SW480 (cell line): ENCODE results near the gene KIF17.
"Not testable (repeated sequence)": the region's sequence is repeated elsewhere in the genome, so short reads cannot be mapped to it uniquely, and the experiment has no call there.

Experiments
- DNase-seq: peaks from one replicate; pipeline ENCODE4 v3.0.0-alpha.2; 2016; ENCODE audit warnings: low spot score

The KIF17 gene

GRCh38 chr1:20727746-20728316 lies 10.0 kb upstream of the KIF17 start:
- DNase-seq, result no peak

- DNase-seq, result no peak
Observed at GRCh38 chr1:20726932-20727745, 9.3 kb upstream of the KIF17 start.

- no peak for DNase-seq
Observed at GRCh38 chr1:20726118-20726911, 8.5 kb upstream of the KIF17 start.

- no peak for DNase-seq
Observed at GRCh38 chr1:20725189-20726117, 7.6 kb upstream of the KIF17 start.

DNA sequence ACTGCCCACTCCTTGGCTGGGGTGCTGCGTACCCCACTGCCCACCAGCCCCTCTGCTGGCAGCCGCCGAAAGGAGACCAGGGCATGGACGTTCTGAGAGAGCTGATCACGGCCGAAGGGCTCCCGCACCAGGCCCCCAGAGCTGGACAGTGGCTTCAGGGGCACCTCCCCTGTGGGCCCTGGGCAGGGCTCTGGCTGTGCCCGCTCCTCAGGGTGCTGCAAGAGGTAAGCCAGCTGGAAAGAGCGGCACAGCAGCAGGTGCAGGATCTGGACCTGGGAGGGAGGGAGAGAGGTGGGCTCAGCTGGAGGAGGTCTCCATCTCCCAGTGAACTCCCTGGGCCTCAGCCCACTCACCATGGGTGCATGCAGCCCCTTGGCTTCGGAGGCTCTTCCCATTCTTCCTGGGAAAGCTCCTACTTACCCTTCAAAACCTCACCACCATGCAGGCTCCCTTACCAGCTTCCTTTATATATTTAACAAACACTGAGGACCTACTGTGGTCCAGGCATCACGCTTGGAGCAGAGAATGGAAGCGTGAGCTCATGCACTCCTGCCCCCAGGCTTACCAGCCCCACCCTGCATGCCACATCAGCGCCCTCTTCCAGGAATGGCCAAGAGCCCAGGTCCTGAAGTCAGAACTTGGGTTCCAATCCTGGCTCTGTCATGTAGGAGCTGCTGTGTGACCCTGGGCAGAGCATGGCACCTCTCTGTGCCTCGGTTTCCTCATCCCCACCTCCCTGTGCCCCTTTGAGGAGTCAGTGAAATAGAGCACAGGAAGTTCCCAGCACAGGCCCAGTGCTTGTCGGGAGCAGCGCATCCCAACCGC lies 6.8 kb upstream of the KIF17 start:
- no peak for DNase-seq

DNA sequence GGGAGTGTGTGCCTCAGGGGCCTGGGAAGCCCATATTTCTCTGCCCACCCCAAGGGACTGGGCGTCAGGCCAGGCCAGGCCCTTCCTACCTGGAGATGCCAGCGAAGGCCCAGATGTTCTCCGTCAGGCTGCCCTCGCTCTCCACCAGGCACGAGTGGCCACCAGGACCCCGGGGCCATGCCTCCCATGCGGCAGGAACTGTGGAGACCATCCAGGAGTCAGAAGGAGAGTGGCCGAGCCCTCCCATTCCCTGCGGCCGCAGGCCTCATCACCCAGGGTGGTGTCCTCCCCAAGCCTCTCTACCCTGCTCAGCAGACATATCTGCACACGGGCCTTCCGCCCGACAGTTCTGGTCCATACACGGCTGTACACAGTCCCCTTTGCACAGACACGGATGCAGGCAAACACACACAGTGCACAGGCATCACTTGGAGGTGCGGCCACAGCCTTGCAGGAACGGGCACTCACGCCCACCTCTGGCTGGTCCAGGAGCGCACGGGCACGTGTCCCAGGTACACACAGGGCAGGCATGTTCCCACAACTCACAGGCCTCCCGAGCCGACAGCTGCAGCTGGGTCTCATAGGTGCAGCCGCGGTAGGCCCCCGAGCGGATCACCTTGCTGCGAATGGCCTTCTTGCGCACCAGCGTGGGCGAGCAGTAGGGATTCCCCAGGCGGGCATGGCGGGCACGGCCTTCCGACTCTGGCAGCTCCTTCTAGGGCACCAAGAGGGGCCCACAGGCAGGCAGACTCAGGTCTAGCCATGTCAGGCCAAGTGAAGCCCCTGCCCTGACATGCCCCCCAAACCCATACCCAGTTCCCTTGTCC lies 5.9 kb upstream of the KIF17 start:
- DNase-seq, result no peak

DNA sequence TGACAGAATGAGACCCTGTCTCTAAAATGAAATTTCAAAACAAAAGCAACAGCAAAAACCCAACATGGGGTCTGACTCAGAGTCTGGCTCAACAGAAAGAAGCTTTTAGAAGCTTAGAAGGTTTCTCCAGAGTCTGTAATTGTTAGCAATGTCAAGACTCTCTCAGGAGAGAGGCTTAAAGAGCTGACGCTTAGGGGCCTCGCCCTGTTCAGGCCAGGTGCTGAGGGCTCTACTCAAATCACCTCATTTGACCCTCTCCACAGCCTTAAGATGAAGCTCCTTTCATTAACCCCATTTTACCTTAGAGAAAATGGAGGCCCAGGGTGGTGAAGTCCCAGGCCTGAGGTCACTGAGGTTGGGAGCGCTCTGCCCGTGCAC lies 5.3 kb upstream of the KIF17 start:
- no peak for DNase-seq

GRCh38 chr1:20721117-20722061 lies 3.6 kb upstream of the KIF17 start:
- DNase-seq, result no peak

DNA sequence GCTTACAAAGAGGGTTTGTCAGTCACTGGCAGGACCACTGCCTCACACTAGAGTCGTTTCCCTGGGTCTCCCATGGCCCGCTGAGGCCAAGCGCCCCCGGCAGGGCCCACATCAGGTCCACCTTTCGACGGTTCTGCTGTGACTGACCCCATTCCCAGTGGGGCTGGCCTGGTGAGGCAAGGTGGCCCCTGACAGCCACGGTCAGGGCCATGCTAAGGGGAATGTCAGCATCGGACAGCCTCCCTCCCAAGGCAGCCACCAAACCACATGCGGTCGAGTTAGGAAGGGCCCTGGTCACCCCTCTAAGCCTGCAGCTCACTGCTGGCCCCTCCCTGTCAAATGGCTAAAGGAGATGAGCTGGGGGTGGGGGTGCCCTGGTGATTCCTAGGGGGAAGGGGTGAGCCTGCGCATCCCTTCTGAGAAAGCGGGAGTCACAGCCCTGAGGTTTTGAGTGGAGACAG lies 2.9 kb upstream of the KIF17 start:
- no peak for DNase-seq

GRCh38 chr1:20719871-20720620 lies 2.2 kb upstream of the KIF17 start:
- DNase-seq, result no peak

DNA sequence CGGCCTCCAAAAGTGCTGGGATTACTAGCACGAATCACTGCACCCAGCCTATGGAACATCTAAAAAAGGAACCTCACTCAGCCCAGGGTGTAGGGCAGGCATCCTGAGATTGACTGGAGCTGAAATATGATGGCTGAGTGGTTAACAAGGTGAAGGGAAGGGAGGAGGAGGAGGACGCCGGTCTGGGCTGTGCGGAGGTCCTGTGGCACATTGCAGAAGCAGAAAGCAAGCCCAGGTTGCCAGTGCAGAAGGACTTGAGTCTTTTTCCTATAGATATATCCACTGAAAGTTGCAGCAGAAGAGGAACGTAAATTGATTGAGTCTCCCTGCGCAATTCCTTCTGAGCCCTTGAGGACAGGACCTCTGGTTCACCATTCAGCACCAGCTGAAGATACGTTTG lies 1.5 kb upstream of the KIF17 start:
- no peak for DNase-seq

DNA sequence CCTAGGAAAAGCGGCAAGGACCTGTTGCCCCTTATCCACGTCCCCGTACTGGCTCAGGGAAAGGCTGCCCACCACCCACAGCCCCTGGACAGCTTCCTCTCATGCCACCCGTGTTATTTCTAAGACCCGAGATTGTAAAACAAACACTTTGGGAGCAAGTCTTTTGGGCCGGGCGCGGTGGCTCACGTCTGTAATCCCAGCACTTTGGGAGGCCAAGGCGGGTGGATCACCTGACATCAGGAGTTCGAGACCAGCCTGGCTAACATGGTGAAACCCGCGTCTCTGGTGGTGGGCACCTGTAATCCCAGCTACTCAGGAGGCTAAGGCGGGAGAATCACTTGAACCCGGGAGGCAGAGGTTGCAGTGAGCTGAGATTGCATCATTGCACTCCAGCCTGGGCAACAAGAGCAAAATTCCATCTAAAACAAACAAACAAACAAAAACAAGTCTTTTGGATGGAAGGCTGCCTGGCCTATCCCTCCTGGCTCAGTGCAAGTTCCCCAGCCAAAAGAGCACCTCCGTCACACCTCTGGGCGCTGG lies 606 bp upstream of the KIF17 start:
- not testable (repeated sequence) for DNase-seq

DNA sequence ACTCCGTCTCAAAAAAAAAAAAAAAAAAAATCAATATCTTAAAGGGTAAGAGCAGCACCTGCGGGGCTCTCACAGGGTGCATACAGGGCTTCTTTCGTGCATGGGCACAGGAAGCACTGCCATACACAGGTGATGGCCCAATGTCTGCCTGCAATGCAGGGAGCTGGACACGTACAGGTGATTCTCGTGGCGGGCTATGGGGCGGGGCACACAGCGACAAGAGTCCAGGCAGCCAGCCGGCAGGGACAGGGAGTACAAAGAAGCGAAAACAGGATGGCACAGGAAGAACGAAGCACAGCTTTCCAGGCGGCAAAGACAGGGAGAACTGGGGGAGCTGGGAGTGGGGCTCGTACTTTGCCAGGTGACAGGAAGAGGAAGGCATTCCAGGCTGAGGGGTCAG lies 1.6 kb downstream of the KIF17 start:
- no peak for DNase-seq

DNA sequence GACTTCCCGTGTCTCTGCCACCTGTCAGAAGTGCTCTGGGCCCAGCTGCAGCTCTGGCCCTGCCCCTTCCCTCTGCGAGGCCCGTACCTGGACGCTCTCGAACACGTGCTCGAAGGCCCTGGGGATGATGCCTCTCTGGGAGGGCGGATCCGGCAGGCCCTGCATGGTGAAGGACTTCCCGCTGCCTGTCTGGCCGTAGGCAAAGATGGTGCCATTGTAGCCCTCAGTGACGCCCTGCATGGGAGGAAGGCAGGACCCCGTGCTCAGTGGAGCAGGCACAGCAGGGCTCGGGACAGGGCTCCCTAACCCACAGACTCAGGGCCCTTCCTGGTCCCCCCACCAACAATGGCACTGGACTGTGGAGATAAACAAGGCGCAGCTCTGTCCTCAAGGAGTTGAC lies 2.4 kb downstream of the KIF17 start:
- no peak for DNase-seq

DNA sequence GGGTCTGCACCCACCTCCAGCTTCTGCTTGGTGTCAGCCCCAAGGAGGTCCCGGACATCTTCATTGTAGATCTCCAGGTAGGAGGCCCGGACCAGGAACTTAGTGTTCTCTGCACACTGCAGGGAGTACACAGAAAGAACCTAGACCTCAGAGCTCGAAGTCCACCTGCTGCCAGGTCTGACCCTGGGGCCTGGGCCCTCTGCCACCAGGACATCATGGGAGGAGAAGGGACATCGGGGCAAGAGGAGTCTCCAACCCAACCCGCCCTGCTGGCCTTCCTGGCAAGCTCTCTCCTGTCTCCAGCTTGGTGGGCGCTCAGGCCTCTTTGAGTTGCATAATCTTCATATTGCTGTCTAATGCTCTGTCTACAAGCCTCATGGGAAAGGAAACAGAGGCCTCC lies 4.4 kb downstream of the KIF17 start:
- DNase-seq, result no peak

GRCh38 chr1:20712215-20712577 lies 5.6 kb downstream of the KIF17 start:
- no peak for DNase-seq

DNA sequence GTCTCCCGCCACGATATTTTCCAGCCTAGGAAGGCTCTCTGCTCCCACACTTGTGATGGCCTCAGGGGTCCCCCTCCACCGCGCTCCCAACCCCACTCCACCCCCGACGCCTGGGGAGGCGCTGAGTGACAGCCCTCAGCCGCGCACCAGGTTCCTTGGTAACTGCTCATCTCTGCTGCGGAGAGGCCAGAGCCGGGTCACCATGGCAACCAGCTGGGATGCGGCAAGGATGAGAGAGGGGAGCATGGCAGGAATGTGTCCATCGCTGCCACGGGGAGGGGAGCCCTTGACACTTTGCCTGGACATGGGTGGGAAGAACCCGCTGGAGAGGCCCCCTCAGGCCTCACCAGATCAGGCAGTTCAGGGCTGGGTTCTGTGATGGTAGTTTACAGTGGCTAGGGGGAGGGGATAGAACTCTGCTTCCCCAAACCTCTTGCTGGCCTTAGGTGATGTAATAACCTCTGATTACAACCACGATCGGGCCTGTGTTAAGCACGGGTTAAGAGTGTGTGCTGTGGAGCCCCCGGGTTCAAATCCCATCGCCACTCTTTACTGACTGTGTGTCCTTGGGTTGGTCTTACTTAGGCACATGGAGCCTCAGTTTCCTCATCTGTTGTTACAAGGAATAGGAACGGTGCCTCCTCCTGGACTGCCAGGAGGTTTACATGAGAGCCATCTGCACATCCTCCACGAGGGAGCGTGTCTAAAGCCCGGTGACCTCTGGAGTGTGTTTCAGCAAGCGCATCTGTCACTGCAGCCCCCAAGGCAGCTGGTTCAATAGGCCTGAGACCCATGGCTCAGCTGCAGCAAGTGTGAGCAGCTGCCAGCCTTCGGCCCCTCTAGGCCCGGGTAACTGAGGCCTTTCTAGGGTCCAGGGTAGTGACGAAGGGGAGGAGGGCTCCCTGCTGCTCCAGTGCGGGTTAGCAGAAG lies 6.3 kb downstream of the KIF17 start:
- no peak for DNase-seq
